ENCODE measurements around the gene GPC6.

GPC6 gene

GRCh38 chr13:94362411-94362909 is 1135.9 kb downstream of the GPC6 start:
- peak; percentile 63 for DNase-seq
- peaks cover 3% of the 10 kb centered on the region for H3K36me3 Mint-ChIP-seq (ENCODE audit: low read depth)
- TF ChIP-seq CTCF (IDR thresholded peaks at IDR 0.05), result peak; percentile 86
- no peaks in the 10 kb centered on the region for H3K4me1 Mint-ChIP-seq
- no peaks in the 10 kb centered on the region for H3K9me3 Mint-ChIP-seq
- H3K27ac Mint-ChIP-seq, result no peak overlapping the region
- no peak overlapping the region for H3K4me3 Mint-ChIP-seq
- H3K27me3 Mint-ChIP-seq (ENCODE audit: low read depth, poor library complexity), result no peaks in the 10 kb centered on the region

DNA sequence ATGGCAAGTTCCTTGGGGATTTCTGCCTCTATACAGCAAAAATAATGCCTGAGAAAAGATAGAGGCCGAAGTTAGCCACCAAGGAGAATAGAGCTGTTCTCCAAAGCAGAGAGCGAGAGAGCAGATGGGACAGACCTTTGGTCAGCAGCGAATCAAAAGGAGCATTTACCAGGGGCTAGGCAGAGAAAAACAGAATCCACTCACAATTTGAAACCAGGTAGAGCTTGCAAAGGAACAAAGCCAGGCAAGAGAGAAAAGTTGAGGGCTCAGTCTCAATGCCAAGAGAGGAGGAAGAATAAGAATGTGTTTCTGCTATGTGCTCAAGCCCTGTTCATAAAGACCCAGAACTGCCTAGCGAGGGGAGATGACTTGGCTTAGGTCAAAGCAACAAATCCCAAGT is 1140.1 kb downstream of the GPC6 start:
- TF ChIP-seq CTCF (IDR thresholded peaks at IDR 0.05), result no peak
- H3K9me3 Mint-ChIP-seq, result peaks cover 6% of the 10 kb centered on the region
- peaks cover under 1% of the 10 kb centered on the region for H3K4me1 Mint-ChIP-seq
- no peak overlapping the region for H3K4me3 Mint-ChIP-seq
- no peak overlapping the region for H3K27ac Mint-ChIP-seq
- H3K27me3 Mint-ChIP-seq (ENCODE audit: low read depth, poor library complexity), result peaks cover under 1% of the 10 kb centered on the region
- no peak for DNase-seq
- peaks cover 6% of the 10 kb centered on the region for H3K36me3 Mint-ChIP-seq (ENCODE audit: low read depth)

- Mint-ChIP-seq H3K4me3 (no peak overlapping the region), H3K9me3 (peaks cover 25% of the 10 kb centered on the region), H3K36me3 (ENCODE audit: low read depth) (peaks cover 23% of the 10 kb centered on the region), H3K27ac (no peak overlapping the region), H3K27me3 (ENCODE audit: low read depth, poor library complexity) (peaks cover 5% of the 10 kb centered on the region), H3K4me1 (peaks cover 6% of the 10 kb centered on the region)
- no peak for DNase-seq
- TF ChIP-seq CTCF (IDR thresholded peaks at IDR 0.05), result no peak
Observed at GRCh38 chr13:94369972-94370436, 1143.4 kb downstream of the GPC6 start.

DNA sequence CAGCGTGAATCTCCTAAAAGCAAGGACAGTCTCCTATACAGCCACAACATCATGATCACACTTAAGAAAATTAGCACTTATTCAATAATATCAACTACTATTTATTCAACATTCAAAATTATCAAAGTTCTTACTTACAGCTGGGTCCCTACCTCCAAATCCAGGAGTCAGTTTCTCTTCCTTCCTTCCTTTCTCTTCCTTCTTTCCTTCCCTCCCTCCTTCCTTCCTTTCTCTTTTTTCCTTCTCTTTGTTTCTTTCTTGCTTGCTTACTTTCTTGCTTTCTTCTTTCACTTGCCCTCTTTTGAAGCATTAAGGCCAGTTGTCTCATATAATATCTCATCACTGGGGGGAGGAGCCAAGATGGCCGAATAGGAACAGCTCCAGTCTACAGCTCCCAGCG is 1145.2 kb downstream of the GPC6 start:
- H3K9me3 Mint-ChIP-seq, result peaks cover 25% of the 10 kb centered on the region
- peaks cover 5% of the 10 kb centered on the region for H3K27me3 Mint-ChIP-seq (ENCODE audit: low read depth, poor library complexity)
- peaks cover 6% of the 10 kb centered on the region for H3K4me1 Mint-ChIP-seq
- TF ChIP-seq CTCF (IDR thresholded peaks at IDR 0.05), result no peak
- H3K4me3 Mint-ChIP-seq, result peak overlapping the region; percentile 19
- peak overlapping the region; percentile 27 for H3K27ac Mint-ChIP-seq
- no peak for DNase-seq
- peaks cover 23% of the 10 kb centered on the region for H3K36me3 Mint-ChIP-seq (ENCODE audit: low read depth)

- DNase-seq, result no peak
- H3K27me3 Mint-ChIP-seq (ENCODE audit: low read depth, poor library complexity), result no peaks in the 10 kb centered on the region
- peak overlapping the region; percentile 87 for H3K27ac Mint-ChIP-seq
- H3K36me3 Mint-ChIP-seq (ENCODE audit: low read depth), result peaks cover 22% of the 10 kb centered on the region
- H3K4me1 Mint-ChIP-seq, result peaks cover 18% of the 10 kb centered on the region
- peaks cover 4% of the 10 kb centered on the region for H3K9me3 Mint-ChIP-seq
- no peak for TF ChIP-seq CTCF (IDR thresholded peaks at IDR 0.05)
- no peak overlapping the region for H3K4me3 Mint-ChIP-seq
Observed at GRCh38 chr13:94382517-94382916, 1155.9 kb downstream of the GPC6 start.

GRCh38 chr13:94382960-94383359 is 1156.4 kb downstream of the GPC6 start:
- peaks cover 26% of the 10 kb centered on the region for H3K36me3 Mint-ChIP-seq (ENCODE audit: low read depth)
- peak overlapping the region; percentile 31 for H3K27ac Mint-ChIP-seq
- H3K4me3 Mint-ChIP-seq, result no peak overlapping the region
- H3K9me3 Mint-ChIP-seq, result peaks cover 1% of the 10 kb centered on the region
- H3K4me1 Mint-ChIP-seq, result peaks cover 21% of the 10 kb centered on the region
- no peak for TF ChIP-seq CTCF (IDR thresholded peaks at IDR 0.05)
- no peak for DNase-seq
- H3K27me3 Mint-ChIP-seq (ENCODE audit: low read depth, poor library complexity), result no peaks in the 10 kb centered on the region

Data from nephron progenitor cell (in vitro differentiated cells).